ENCODE results near the gene ARID1B.

GRCh38 chr6:157072128-157072527 lies 294.9 kb downstream of the ARID1B start:
- no peak for TF ChIP-seq CTCF (IDR thresholded peaks at IDR 0.05)
- no peak for TF ChIP-seq POLR2A (IDR thresholded peaks at IDR 0.05)
- TF ChIP-seq EP300 (IDR thresholded peaks at IDR 0.05; ENCODE audit: low read depth) = no peak
- no peak for TF ChIP-seq POLR2AphosphoS5 (IDR thresholded peaks at IDR 0.05)

All from transverse colon (tissue), 4 donors.